HPDE6-E6E7 (cell line): ENCODE data around the gene UBL3.

Source experiments
- DNase-seq: peaks from one replicate; pipeline ENCODE4 v3.0.0; 2011; ENCODE audit warnings: missing footprints; ENCODE audit errors: extremely low spot score

The UBL3 gene

GRCh38 chr13:29758531-29759114, 91.8 kb downstream of the UBL3 start:
- no peak for DNase-seq

GRCh38 chr13:29756506-29756905, 93.9 kb downstream of the UBL3 start:
- DNase-seq: no peak

GRCh38 chr13:29754473-29754806, 96.0 kb downstream of the UBL3 start:
- no peak for DNase-seq

- DNase-seq: no peak
Observed at GRCh38 chr13:29753618-29754472, 96.6 kb downstream of the UBL3 start.

GRCh38 chr13:29752175-29752574, 98.2 kb downstream of the UBL3 start:
- DNase-seq: no peak

- DNase-seq: no peak
Observed at GRCh38 chr13:29750183-29750530, 100.3 kb downstream of the UBL3 start.

GRCh38 chr13:29749401-29750182, 100.8 kb downstream of the UBL3 start:
- DNase-seq: no peak

- DNase-seq: no peak
Observed at GRCh38 chr13:29748097-29748496, 102.3 kb downstream of the UBL3 start.

GRCh38 chr13:29746148-29746677, 104.2 kb downstream of the UBL3 start:
- no peak for DNase-seq

- no peak for DNase-seq
Observed at GRCh38 chr13:29745704-29746103, 104.7 kb downstream of the UBL3 start.

- DNase-seq: no peak
Observed at GRCh38 chr13:29743201-29743786, 107.1 kb downstream of the UBL3 start.

- DNase-seq: no peak
Observed at GRCh38 chr13:29740961-29741360, 109.5 kb downstream of the UBL3 start.

- no peak for DNase-seq
Observed at GRCh38 chr13:29737061-29737460, 113.4 kb downstream of the UBL3 start.

- DNase-seq: no peak
Observed at GRCh38 chr13:29733147-29733611, 117.2 kb downstream of the UBL3 start.

GRCh38 chr13:29730253-29730652, 120.2 kb downstream of the UBL3 start:
- no peak for DNase-seq

- no peak for DNase-seq
Observed at GRCh38 chr13:29722415-29722814, 128.0 kb downstream of the UBL3 start.

- DNase-seq: no peak
Observed at GRCh38 chr13:29721766-29722165, 128.7 kb downstream of the UBL3 start.

- DNase-seq: no peak
Observed at GRCh38 chr13:29718694-29719093, 131.7 kb downstream of the UBL3 start.

- no peak for DNase-seq
Observed at GRCh38 chr13:29716493-29716892, 133.9 kb downstream of the UBL3 start.
